GM19372 (cell line): ENCODE data around the gene POGZ.
"Not testable (repeated sequence)": the region's sequence is repeated elsewhere in the genome, so short reads cannot be mapped to it uniquely, and the experiment has no call there.

Source experiments
- ATAC-seq: cut with Tn5 transposase; IDR thresholded peaks from one replicate; pipeline ENCODE4 v1.9.1; 2021; ENCODE audit warnings: mild to moderate bottlenecking, low read depth, moderate library complexity; ENCODE audit not compliant: unreplicated experiment

POGZ gene

DNA sequence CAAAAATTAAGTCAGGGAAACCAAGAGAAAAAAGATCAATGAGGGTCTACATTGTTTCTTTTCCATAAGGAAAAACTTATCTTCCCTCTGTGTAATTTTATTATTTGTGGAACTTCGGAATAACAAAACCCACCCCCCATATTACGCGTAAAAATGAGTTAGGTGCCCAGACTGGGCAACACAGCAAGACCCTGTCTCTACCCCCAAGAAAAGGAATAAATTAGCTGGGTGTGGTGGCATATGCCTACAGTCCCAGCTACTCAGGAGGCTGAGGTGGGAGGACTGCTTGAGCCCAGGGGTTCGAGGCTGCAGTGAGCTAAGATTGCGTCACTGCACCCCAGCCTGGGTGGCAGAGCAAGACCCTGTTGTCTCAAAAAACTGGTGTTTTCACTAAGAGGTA, 39.5 kb downstream of the POGZ start:
- ATAC-seq, result no peak

DNA sequence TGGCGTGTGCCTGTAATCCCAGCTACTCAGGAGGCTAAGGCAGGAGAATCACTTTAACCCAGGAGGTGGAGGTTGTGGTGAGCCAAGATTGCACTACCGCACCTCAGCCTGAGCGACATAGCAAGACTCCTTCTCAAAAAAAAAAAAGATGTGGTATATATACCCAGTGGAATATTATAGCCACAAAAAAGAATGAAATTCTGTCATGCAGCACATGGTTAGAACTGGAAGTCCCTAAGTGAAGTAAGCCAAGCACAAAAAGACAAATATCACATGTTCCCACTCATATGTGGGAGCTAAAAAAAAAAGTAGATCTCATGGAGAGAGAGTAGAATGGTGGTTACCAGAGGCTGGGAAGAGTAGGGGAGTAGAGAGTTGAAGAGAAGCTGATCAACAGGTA, 41.2 kb downstream of the POGZ start:
- ATAC-seq, result no peak

DNA sequence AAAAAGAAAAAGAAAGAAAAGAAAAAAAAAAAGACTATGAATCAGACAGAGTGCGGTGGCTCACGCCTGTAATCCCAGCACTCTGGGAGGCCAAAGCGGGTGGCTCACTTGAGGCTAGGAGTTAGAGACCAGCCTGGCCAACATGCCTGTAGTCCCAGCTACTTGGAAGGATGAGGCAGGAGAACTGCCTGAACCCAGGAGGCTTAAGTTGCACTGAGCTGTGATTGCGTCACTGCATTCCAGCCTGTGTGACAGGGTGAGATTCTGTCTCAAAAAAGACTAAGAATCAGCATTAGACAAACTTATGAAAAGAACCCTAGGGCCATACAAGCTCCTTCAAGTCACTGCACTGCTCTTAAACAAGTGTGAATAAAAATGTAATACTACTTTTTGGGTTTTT, 43.1 kb downstream of the POGZ start:
- ATAC-seq, result no peak

DNA sequence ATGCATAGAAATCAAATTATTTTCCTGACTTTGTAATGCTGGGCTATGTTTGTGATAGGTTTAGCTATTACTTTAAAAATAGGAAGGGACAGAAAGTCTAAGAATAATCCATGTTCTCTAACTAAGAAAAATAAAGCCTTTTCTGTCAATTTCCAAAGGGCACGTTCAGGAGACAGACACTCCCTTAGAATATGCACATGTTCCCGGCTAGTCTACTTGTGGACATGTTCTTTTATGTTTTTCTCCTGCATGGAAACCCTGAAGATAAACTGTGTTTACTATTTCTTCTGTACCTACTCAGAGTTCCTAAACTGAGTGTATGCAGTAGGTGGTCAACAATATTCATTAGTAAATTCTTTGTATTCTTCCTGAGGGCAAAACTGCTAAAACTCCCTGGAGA, 47.4 kb downstream of the POGZ start:
- no peak for ATAC-seq

DNA sequence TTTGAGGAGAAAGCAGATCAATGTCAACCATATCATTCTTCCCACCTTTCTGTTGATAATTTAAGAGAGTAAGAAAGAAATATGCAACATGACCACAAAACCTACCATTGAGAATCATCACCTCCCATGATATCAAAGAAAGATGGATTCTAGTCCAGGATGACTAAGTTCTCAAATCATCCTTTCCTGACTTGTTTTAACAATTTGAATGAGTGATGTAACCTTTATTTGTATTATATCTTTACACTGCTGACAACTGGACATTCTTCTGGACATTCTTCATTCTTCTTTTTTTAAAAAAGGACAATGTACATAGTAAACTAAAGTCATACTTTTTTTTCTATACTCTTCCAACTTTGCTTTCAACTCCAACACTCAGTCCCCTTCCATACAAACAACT, 50.4 kb downstream of the POGZ start:
- no peak for ATAC-seq

DNA sequence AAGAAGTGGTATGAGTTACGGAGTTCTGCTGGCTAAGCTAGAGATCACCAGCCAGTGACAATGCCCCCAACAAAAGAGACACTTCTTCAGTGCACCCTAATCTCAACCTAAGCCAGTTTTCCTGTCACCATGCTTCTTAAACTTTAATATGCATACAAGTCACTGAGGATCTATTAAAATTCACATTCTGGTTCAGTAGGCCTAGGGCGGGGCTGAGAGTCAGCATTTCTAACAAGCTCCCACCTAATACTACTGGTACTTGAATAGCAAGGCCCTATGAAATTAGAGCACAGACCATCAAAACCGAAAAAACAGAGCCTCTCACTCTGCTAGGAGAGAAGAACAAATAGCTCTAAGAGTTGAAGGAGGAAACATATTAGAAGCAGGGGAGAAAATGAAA, 52.0 kb downstream of the POGZ start:
- no peak for ATAC-seq

DNA sequence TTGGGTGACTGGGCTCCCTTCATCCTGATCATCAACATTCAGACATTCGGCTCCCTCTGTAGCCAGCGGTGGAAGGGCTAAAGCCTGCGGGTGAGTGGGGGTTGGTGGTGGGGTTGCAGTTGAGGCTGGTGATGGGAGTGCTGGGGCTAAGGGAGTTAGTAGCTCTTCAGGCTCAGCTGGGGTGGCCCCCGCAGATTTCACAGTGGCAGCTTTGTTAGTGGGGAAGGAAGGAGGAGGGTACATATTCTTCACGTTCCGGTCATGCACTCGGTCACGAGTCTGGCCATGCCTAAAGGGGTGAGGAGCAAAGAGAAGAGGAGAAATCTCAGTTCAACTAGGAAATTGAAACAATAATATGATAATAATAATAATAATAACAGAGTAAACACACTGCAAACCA, 53.1 kb downstream of the POGZ start:
- no peak for ATAC-seq

DNA sequence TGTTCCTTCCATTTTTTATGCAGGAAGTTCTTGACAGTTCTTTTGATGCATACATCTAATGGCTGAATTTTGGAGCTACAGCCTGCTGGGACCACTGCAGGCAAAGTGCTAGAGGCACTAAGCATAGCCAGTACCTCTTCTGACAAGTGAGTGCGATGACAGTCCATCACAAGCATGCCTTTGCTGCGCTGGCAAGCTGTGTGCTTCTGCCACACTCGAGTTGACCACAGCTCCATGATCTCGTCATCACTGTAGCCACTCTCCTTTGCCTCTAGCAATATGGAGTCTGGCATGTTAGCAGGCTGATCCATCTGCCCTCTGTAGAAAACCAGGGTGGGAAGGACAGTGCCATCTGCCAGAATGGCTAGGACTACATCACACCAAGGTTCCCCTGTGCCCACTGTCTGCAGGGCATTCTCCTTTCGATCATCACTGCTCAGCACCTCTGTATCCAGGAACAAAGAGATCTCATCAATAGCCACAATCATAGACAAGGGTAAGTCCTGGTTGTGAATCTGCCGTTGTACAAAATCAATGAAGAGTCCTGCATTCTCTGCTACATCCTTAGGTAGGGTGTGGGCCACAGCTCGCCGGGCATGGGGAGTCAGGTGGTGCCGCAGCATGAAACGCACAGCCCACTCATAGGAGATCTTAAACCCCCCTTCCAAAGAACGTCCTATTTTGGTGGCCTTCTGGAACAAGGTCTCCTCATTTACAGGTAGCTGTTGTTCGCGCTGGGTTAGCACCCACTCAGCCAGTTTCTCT, 53.9 kb downstream of the POGZ start:
- no peak for ATAC-seq

DNA sequence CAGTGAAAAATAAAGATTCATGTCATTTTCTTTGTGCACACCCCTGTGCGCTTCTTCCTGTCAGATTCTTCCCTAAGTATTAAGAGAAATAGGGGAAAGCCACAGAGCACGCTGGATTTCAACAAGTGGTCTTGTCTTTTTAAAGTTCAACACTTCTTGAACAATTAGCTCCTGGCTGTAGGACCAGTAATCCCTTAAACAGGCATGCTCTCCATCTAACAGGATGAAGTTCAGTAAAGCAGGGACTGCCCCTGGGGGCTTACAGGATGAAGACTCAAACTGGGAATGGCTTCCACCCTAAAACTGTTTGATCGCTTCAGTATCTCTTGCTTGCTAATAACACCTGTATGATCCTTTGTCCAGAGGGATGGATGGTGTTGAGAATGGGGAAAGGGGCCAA, 55.7 kb downstream of the POGZ start:
- no peak for ATAC-seq

DNA sequence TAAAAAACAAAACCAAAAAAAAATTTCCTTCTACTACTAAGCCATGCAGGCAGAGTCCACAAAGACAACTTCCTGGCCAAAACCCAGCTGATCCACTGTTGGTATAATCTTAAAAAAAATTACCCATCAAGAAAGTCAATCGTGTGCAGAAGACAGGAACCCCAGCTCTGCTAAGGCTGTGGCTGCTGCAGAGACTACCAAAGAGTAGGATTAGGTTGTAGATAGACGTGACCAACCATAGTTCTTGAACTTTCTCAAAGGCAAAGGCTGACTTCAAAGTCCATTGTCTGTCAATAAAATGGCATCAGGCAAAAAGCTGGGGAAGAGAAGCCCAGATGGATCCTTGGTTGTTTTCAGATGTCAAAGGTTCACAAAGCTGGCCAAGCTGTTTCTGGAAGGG, 56.5 kb downstream of the POGZ start:
- ATAC-seq, result no peak

DNA sequence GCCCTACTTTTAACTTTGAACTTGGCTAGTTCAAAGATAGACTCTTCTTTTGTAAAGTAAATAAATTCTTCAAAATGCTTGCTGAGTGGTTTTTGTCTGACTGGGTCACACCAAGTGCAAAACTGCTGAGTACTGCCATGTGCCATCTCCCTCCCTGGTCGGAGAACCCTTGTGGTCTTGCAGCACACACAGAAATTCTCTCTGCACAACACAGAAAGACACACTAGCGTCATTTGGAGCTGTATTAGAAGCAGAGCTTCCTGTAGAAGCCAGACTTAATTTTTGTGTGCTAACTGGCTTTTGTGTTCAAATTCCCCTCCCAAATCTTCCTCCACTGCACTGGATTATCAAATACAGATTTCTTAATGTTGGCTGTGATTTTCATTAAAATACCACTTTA, 57.4 kb downstream of the POGZ start:
- no peak for ATAC-seq

DNA sequence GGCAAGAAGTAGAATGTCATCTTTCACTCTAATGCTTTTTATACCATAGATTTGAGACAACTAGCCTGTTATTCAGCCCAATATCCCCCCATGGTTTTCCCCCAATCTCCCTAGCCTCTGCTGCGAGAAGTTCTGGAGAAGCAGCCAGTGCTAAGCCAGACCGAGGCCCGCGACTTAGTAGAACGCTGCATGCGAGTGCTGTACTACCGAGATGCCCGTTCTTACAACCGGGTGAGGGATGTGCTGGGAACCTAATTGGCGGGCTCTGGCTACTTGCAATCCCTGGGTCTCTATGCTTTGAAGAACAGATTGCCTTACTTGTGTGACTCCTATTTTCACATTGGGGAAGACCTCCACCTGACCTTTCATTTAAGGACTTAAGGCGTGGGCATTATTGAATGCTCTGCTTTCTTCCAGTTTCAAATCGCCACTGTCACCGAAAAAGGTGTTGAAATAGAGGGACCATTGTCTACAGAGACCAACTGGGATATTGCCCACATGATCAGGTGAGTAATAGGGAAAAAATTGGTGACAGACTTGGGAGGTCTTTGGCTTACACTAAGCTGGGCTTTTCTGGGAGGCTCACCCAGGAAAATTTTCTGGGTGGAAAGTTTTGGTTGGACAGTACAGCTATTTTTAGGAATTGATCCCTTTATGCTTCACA, 58.0 kb downstream of the POGZ start:
- no peak for ATAC-seq

DNA sequence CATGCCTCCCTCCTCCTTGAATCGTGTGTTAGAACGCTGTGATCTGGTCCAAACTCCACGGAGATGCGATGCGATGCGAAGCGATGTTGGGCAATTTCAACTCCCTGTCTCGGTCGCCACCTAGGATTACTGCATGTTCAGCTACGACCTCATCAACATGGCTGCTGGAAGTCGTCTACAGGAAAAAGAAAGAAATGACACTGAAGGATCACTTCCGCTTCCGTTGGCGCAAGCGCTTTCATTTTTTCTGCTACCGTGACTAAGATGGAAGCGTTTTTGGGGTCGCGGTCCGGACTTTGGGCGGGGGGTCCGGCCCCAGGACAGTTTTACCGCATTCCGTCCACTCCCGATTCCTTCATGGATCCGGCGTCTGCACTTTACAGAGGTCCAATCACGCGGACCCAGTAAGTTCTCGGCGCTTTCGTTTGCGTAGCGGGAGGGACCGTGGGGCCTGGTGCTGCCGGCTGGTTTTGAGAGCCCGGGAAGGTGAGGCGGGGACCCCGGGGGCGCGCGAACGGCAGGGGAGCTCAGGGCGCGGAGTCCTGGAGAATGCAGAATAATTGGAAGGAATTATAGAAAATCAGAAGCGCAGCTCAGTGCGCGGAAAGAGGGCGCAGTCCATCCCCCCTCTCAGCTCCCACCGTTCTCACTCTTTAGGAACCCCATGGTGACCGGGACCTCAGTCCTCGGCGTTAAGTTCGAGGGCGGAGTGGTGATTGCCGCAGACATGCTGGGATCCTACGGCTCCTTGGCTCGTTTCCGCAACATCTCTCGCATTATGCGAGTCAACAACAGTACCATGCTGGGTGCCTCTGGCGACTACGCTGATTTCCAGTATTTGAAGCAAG, 59.7 kb downstream of the POGZ start, which contains the start of gene PSMB4:
PSMB4 (plus strand) TSS at position 250 of the 848 bp plus-strand sequence; CDS start at position 265, 15 bp downstream.
- ATAC-seq, result peak; percentile 78

DNA sequence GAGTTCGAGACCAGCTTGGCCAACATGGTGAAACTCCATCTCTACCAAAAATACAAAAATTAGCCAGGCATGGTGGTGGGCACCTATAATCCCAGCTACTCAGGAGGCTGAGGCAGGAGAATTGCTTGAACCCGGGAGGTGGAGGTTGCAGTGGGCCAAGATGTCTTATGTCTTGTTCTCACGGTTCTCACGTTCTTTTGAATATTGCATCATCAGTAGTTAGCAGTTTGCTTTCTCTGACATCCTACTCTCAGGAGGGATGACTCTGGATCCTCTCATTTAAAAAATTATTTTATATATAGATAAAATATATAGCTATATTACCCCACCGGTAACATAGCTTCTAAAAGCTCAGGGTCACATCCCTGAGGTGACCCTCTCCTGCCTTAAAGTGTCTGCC, 63.0 kb downstream of the POGZ start:
- ATAC-seq, result not testable (repeated sequence)

DNA sequence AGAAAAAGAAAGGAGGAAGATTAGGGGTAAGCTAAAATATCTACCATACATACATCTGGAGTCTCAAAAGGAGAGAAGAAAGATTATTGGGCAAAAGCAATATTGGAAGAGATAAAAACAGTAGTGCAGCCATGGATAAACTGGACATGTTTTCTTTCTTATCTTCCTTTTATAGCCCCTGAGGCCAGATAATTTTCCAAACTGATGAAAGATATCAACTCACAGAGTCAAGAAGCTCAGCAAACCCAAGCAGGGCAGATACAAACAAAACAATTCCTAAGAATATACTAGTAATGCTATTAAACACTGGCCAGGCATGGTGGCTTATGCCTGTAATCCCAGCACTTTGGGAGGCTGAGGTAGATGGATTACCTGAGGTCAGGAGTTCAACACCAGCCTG, 65.7 kb downstream of the POGZ start:
- ATAC-seq, result no peak

DNA sequence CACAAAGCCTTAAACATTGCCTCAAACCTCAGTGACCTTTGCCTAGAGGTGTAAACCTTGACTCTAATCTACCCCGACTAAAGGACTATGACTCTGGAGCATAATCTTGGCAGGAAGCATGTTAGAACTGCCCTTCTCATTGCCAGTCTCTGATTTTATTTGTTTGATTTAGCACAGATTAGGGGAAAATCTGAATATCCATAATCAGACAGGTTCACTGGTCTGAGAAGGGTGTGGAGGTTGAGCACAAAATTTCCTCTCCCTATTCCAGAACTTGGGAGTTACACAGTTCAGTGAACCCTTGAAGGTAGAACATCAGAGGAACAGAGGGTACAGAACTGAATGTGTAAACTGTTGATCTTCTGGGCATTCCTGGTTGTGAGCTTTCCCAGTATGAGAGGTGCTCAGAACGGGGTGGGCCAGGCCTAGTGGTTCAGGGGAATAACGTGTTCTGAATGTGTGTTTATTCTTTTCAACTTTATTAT, 68.2 kb downstream of the POGZ start:
- no peak for ATAC-seq

DNA sequence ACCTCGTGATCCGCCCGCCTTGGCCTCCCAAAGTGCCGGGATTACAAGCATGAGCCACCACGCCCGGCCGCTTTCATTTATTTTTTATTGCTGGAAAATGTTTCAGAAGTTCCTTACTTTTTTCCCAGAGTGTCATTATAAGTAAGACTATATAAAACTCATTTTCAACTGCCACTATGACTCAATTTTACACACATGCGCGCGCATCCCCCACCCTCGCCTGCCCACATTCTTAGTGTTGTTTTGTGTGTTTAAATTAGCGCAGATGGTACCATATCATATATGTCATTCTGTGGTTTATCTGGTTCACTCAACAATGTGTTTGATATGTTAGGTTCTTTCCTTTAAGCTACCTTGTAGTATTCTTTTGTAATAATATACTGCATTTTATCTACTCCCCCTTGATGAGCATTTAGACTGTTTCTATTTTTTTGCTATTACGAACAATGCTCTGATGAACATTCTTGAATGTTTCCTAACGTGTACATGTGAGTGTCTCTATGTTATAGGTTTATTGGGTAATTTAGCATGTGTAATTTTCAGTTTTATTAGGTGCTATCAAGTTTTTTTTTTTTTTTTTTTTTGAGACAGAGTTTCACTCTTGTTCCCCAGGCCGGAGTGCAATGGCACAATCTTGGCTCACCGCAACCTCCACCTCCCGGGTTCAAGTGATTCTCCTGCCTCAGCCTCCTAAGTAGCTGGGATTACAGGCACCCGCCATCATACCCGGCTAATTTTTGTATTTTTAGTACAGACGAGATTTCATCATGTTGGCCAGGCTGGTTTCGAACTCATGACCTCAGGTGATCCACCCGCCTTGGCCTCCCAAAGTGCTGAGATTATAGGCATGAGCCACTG, 68.8 kb downstream of the POGZ start:
- not testable (repeated sequence) for ATAC-seq

DNA sequence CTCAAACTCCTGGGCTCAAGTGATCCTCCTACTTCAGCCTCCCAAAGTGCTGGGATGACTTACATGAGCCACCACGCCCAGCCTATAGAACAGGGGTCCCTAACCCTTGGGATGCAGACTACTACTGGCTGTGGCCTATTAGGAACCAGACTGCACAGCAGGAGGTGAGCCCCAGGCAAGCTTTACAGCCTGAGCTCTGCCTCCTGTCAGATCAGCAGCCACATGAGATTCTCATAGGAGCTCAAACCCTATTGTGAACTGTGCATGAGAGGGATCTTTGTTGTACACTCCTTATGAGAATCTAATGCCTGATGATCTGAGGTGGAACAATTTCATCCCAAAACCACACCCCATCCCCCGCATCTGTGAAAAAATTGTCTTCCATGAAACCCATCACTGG, 73.3 kb downstream of the POGZ start:
- ATAC-seq, result no peak

DNA sequence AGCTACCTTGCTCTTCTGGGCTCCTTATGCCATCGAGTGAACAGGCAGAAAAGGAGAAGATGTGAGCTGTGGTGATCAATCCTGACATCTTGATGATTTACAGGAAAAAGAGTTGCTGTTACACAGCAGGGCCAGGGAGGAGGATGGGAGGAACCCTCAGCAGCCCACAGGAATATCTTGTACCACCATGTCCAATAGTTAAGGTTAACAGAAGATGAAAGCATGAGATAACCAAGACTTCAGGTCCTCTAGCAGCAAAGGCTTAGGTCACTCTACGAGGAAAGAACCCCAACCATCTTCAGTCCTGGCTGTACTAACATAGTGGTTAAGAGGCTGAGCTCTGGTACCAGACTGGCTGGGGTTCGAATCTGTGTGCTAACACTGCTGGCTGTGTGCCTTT, 74.7 kb downstream of the POGZ start:
- no peak for ATAC-seq

DNA sequence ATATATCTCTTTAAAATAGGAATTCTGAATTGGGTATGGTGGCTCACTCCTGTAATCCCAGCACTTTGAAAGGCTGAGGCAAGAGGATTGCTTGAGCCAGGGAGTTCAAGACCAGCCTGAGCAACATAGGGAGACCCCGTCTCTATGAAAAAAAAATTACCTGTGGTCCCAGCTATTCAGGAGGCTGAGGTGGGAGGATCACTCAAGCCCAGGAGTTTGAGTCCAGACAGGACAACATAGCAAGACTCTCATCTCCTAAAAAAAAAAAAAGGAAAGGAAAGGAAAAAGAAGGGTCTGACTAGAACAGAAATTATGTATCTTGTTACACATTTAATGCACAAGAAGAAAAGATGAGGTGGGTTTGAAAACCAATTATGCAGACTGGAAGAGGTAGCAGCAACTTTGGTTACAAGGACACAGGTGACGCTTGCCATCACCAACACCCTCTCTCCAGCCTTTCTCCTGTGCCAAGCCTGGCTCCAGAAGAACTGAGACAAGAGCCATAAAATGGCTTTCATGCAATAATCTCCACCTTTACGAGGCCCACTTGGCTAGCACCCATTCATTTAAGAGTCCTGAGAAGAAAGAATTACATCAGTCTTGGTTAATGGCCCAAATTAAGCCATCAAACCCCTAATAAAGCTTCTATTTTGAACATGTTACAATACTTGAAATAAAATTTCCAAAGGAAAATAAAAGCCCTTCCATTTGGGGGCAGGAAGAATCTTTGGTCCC, 82.0 kb downstream of the POGZ start:
- no peak for ATAC-seq
